Gastroesophageal sphincter (tissue), 4 donors: ENCODE measurements around the gene CCDC117. TPM values are rescaled to one million over a fixed set of nuclear protein-coding genes. Genes with fewer than 3 reads are reported as not detected.

Source experiments
- ATAC-seq: fragments of 150-250 bp; one replicate; pipeline ENCODE4 v1.9.1; 2016; ENCODE audit warnings: mild to moderate bottlenecking, moderate library complexity
- H3K27ac ChIP-seq, 4 donors: fragments of 200-600 bp; sonication (generic) in 3 of 4; 1 replicate in 3 of 4; 2 replicates in 1 of 4; pipeline ENCODE4 v1.5.1; 2016 to 2019
- H3K27me3 ChIP-seq: fragments of 200-600 bp; sonication (generic); one replicate; pipeline ENCODE4 v1.5.1; 2019
- H3K36me3 ChIP-seq, 2 donors: fragments of 200-600 bp; sonication (generic); one replicate each; pipeline ENCODE4 v1.5.1; 2019; ENCODE audit warnings: control low read depth in 1 of 2
- H3K4me1 ChIP-seq, 3 donors: fragments of 200-600 bp; sonication (generic); 1 replicate in 2 of 3; 2 replicates in 1 of 3; pipeline ENCODE4 v1.5.1; 2016 to 2019; ENCODE audit warnings: control low read depth in 2 of 3
- H3K4me3 ChIP-seq, 2 donors: fragments of 200-600 bp; sonication (generic); one replicate each; pipeline ENCODE4 v1.5.1; 2019; ENCODE audit warnings: mild to moderate bottlenecking in 1 of 2, moderate library complexity in 1 of 2
- H3K9me3 ChIP-seq, 3 donors: fragments of 200-600 bp; sonication (generic); one replicate each; pipeline ENCODE4 v1.5.1; 2017 to 2019; ENCODE audit warnings: control low read depth in 2 of 3
- CTCF ChIP-seq, 4 experiments: fragments of 200-600 bp in 2 of 4; fragments of 450-650 bp in 2 of 4; sonication (generic) in 1 of 4; IDR thresholded peaks; one replicate each; pipeline ENCODE4 v1.5.1; 2017 to 2019; ENCODE audit warnings: antibody characterized with exemption in 4 of 4, mild to moderate bottlenecking in 2 of 4, moderate library complexity in 2 of 4
- EP300 ChIP-seq: sonication (generic); formaldehyde crosslinking; IDR thresholded peaks from one replicate; pipeline ENCODE4 v1.6.1; 2017; ENCODE audit warnings: antibody characterized with exemption, mild to moderate bottlenecking
- POLR2A ChIP-seq, 2 donors: fragments of 450-650 bp; IDR thresholded peaks; one replicate each; pipeline ENCODE4 v1.6.1; 2017; ENCODE audit warnings: antibody characterized with exemption in 2 of 2, mild to moderate bottlenecking in 2 of 2, moderate library complexity in 1 of 2
- POLR2AphosphoS5 ChIP-seq: sonication (generic); formaldehyde crosslinking; IDR thresholded peaks from one replicate; pipeline ENCODE4 v1.6.1; 2017; ENCODE audit warnings: antibody characterized with exemption
- WGBS, 2 donors: methylation state at CpG; one replicate each; pipeline ENCODE4 v1.1.5; 2018; ENCODE audit warnings: low coverage in 1 of 2; 5-methylcytosine and 5-hydroxymethylcytosine counted together
- total RNA-seq, 4 donors: library from RNA; depleted of rRNA; stranded (reverse); fragments of >200 nt; gene quantifications; one replicate each; pipeline ENCODE4 v1.1.0, GENCODE V29; 2016

The CCDC117 gene
- total RNA-seq, 4 donors from 2014 or later = 23.2 to 34.2 (median 25.7) TPM

- no peak overlapping the region for H3K27ac ChIP-seq
- peaks cover 0 to 62% (median 5%) of the 10 kb centered on the region in 3 donors for H3K4me1 ChIP-seq
- H3K9me3 ChIP-seq = no peaks in the 10 kb centered on the region
- no peak overlapping the region for H3K4me3 ChIP-seq
- H3K36me3 ChIP-seq = peaks cover 8 to 77% of the 10 kb centered on the region in 2 donors
- TF ChIP-seq CTCF (IDR thresholded peaks at IDR 0.05) (no peak), EP300 (no peak), POLR2A (IDR thresholded peaks at IDR 0.05) (no peak), POLR2AphosphoS5 (no peak)
- WGBS, 2 donors = 61 to 80% methylated on average over 4 to 5 of the region's 5 CpGs
- no peak for ATAC-seq
- no peaks in the 10 kb centered on the region for H3K27me3 ChIP-seq
Observed at GRCh38 chr22:28779833-28780232, 7.3 kb downstream of the CCDC117 start.

- peaks cover 0 to 57% (median under 1%) of the 10 kb centered on the region in 3 donors for H3K4me1 ChIP-seq
- H3K4me3 ChIP-seq = no peak overlapping the region
- no peaks in the 10 kb centered on the region for H3K27me3 ChIP-seq
- no peak overlapping the region for H3K27ac ChIP-seq
- peaks cover 8 to 77% of the 10 kb centered on the region in 2 donors for H3K36me3 ChIP-seq
- ATAC-seq = no peak
- 83 to 100% methylated on average over 1 of the region's 1 CpG for WGBS, 2 donors
- H3K9me3 ChIP-seq = no peaks in the 10 kb centered on the region
- no peak for TF ChIP-seq CTCF (IDR thresholded peaks at IDR 0.05)
- no peak for TF ChIP-seq EP300
- TF ChIP-seq POLR2AphosphoS5 = no peak
- TF ChIP-seq POLR2A (IDR thresholded peaks at IDR 0.05) = no peak
Observed at GRCh38 chr22:28780296-28780695, 7.8 kb downstream of the CCDC117 start.

GRCh38 chr22:28783786-28784671 is 11.5 kb downstream of the CCDC117 start:
- no peak for ATAC-seq
- WGBS, 2 donors = 72 to 85% methylated on average over 4 of the region's 4 CpGs
- Histone ChIP-seq H3K4me3 (no peak overlapping the region), H3K4me1 (peaks cover 0 to 45% (median 0%) of the 10 kb centered on the region in 3 donors), H3K27ac (no peak overlapping the region), H3K9me3 (no peaks in the 10 kb centered on the region), H3K36me3 (peaks cover 11 to 84% of the 10 kb centered on the region in 2 donors), H3K27me3 (no peaks in the 10 kb centered on the region)
- TF ChIP-seq CTCF (IDR thresholded peaks at IDR 0.05) (no peak), POLR2A (IDR thresholded peaks at IDR 0.05) (no peak), POLR2AphosphoS5 (no peak), EP300 (no peak)

- Histone ChIP-seq H3K27ac (no peak overlapping the region), H3K9me3 (no peaks in the 10 kb centered on the region), H3K27me3 (no peaks in the 10 kb centered on the region), H3K4me1 (peaks cover 0 to 23% (median 0%) of the 10 kb centered on the region in 3 donors), H3K36me3 (peaks cover 10 to 80% of the 10 kb centered on the region in 2 donors), H3K4me3 (no peak overlapping the region)
- ATAC-seq = no peak
- 47 to 65% methylated on average over 3 of the region's 3 CpGs for WGBS, 2 donors
- TF ChIP-seq CTCF (IDR thresholded peaks at IDR 0.05) = no peak
- TF ChIP-seq POLR2A (IDR thresholded peaks at IDR 0.05) = no peak
- no peak for TF ChIP-seq EP300
- TF ChIP-seq POLR2AphosphoS5 = no peak
Observed at GRCh38 chr22:28788601-28789000, 16.1 kb downstream of the CCDC117 start.

- TF ChIP-seq POLR2AphosphoS5 (no peak), POLR2A (IDR thresholded peaks at IDR 0.05) (no peak), CTCF (IDR thresholded peaks at IDR 0.05) (no peak), EP300 (no peak)
- Histone ChIP-seq H3K4me1 (peaks cover 0 to 26% (median 4%) of the 10 kb centered on the region in 3 donors), H3K27me3 (no peaks in the 10 kb centered on the region), H3K9me3 (no peaks in the 10 kb centered on the region), H3K4me3 (no peak overlapping the region), H3K36me3 (peaks cover 2 to 80% of the 10 kb centered on the region in 2 donors), H3K27ac (no peak overlapping the region)
- no peak for ATAC-seq
- 87 to 100% methylated on average over 1 to 5 of the region's 5 CpGs for WGBS, 2 donors
Observed at GRCh38 chr22:28791124-28791523, 18.6 kb downstream of the CCDC117 start.
